GM23338 (cell line): Measurements from ENCODE around the gene NUTM2D. TPM values are rescaled to one million over a fixed set of nuclear protein-coding genes. Genes with fewer than 3 reads are reported as not detected.
"Not testable (repeated sequence)": the region's sequence is repeated elsewhere in the genome, so short reads cannot be mapped to it uniquely, and the experiment has no call there.

Experiments
- ATAC-seq: fragments of 200-7000 bp; cut with Tn5 transposase; 3 replicates; pipeline ENCODE4 v1.9.1; 2020
- DNase-seq: peaks from one replicate; pipeline ENCODE4 v3.0.0-alpha.2; 2015; ENCODE audit warnings: low spot score
- H2AFZ ChIP-seq: fragments of 200-600 bp; sonication (generic); 2 replicates; pipeline ENCODE4 v1.8.0; 2016; ENCODE audit warnings: antibody characterized with exemption, mild to moderate bottlenecking, moderate library complexity
- H3F3A ChIP-seq: fragments of 200-600 bp; sonication (generic); replicated peaks from 2 replicates; pipeline ENCODE4 v1.8.0; 2017; ENCODE audit warnings: antibody characterized with exemption, mixed run types, low read depth
- H3K27ac ChIP-seq: fragments of 200-600 bp; sonication (generic); 2 replicates; pipeline ENCODE4 v1.6.1; 2016; ENCODE audit warnings: low read depth
- H3K27me3 ChIP-seq: fragments of 200-600 bp; sonication (generic); 2 replicates; pipeline ENCODE4 v1.8.0; 2016; ENCODE audit warnings: mild to moderate bottlenecking, mixed run types, moderate library complexity; ENCODE audit not compliant: insufficient read depth
- H3K36me3 ChIP-seq: fragments of 200-600 bp; sonication (generic); 2 replicates; pipeline ENCODE4 v1.8.0; 2016; ENCODE audit warnings: mild to moderate bottlenecking; ENCODE audit not compliant: insufficient read depth
- H3K4me1 ChIP-seq: fragments of 200-600 bp; sonication (generic); 2 replicates; pipeline ENCODE4 v1.8.0; 2016; ENCODE audit warnings: mild to moderate bottlenecking, moderate library complexity; ENCODE audit not compliant: insufficient read depth
- H3K4me2 ChIP-seq: fragments of 200-600 bp; sonication (generic); 2 replicates; pipeline ENCODE4 v1.7.1; 2017; ENCODE audit warnings: mixed run types
- H3K4me3 ChIP-seq: fragments of 200-600 bp; sonication (generic); 2 replicates; pipeline ENCODE4 v1.6.1; 2016; ENCODE audit warnings: mixed run types
- H3K79me2 ChIP-seq: fragments of 200-600 bp; sonication (generic); replicated peaks from 2 replicates; pipeline ENCODE4 v1.8.0; 2017; ENCODE audit warnings: mild to moderate bottlenecking; ENCODE audit not compliant: insufficient read depth
- H3K9me2 ChIP-seq: fragments of 200-600 bp; sonication (generic); 2 replicates; pipeline ENCODE4 v1.8.0; 2017; ENCODE audit not compliant: insufficient read depth
- H4K20me1 ChIP-seq: fragments of 200-600 bp; sonication (generic); replicated peaks from 2 replicates; pipeline ENCODE4 v1.8.0; 2017; ENCODE audit warnings: mild to moderate bottlenecking; ENCODE audit not compliant: insufficient read depth
- H3K27ac Mint-ChIP-seq: 2 replicates; pipeline ENCODE4 v1.8.0; 2020; ENCODE audit warnings: inconsistent platforms, mild to moderate bottlenecking, moderate library complexity, mixed read lengths
- H3K27me3 Mint-ChIP-seq: 3 replicates; pipeline ENCODE4 v1.8.0; 2022; ENCODE audit warnings: low read depth, mild to moderate bottlenecking, moderate library complexity, mixed read lengths, inconsistent platforms; ENCODE audit not compliant: insufficient read depth, poor library complexity
- H3K36me3 Mint-ChIP-seq: 3 replicates; pipeline ENCODE4 v1.8.0; 2021; ENCODE audit warnings: low read depth, mild to moderate bottlenecking, inconsistent platforms, moderate library complexity, mixed read lengths
- H3K4me1 Mint-ChIP-seq: 3 replicates; pipeline ENCODE4 v1.8.0; 2020; ENCODE audit warnings: mild to moderate bottlenecking, inconsistent platforms, mixed read lengths
- H3K4me3 Mint-ChIP-seq: 3 replicates; pipeline ENCODE4 v1.8.0; 2021; ENCODE audit warnings: moderate library complexity, mild to moderate bottlenecking, inconsistent platforms, mixed read lengths
- H3K9me3 Mint-ChIP-seq: 3 replicates; pipeline ENCODE4 v1.8.0; 2020; ENCODE audit warnings: moderate library complexity, mild to moderate bottlenecking, inconsistent platforms, mixed read lengths
- long read RNA-seq: library from polyadenylated mRNA; unstranded; transcript quantifications from one replicate; pipeline ENCODE4 v2.0.0, GENCODE V29; 2020; ENCODE audit not compliant: unreplicated experiment
- polyA plus RNA-seq: library from polyadenylated mRNA; unstranded; fragments of >200 nt; fragmentation: Nextera tagmentation; extraction: Ambion mirVana; gene quantifications from 2 replicates; pipeline ENCODE4 v1.2.1, GENCODE V29; 2016
- total RNA-seq: library from RNA; depleted of rRNA; stranded (reverse); fragments of >200 nt; shearing (Covaris generic); gene quantifications from 2 replicates; pipeline ENCODE4 v1.2.3, GENCODE V29; 2014; rRNA removed

Gene NUTM2D, protein sequence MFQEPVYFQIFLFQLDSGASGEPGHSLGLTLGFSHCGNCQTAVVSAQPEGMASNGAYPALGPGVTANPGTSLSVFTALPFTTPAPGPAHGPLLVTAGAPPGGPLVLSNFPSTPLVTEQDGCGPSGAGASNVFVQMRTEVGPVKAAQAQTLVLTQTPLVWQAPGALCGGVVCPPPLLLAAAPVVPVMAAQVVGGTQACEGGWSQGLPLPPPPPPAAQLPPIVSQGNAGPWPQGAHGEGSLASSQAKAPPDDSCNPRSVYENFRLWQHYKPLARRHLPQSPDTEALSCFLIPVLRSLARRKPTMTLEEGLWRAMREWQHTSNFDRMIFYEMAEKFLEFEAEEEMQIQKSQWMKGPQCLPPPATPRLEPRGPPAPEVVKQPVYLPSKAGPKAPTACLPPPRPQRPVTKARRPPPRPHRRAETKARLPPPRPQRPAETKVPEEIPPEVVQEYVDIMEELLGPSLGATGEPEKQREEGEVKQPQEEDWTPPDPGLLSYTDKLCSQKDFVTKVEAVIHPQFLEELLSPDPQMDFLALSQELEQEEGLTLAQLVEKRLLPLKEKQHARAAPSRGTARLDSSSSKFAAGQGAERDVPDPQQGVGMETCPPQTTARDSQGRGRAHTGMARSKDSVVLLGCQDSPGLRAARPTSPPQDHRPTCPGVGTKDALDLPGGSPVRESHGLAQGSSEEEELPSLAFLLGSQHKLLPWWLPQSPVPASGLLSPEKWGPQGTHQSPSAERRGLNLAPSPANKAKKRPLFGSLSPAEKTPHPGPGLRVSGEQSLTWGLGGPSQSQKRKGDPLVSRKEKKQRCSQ
- total RNA-seq (0.54 and 1.1 TPM in 2 replicates), polyA plus RNA-seq (0.07 and 0.18 TPM in 2 replicates)
- long read RNA-seq: 0 reads

- H3K9me3 Mint-ChIP-seq, H3K27ac ChIP-seq, H3K79me2 ChIP-seq, H3K36me3 Mint-ChIP-seq, H3K4me3 Mint-ChIP-seq, H3K9me2 ChIP-seq, DNase-seq, H3K4me3 ChIP-seq, H3F3A ChIP-seq, H2AFZ ChIP-seq, H4K20me1 ChIP-seq, H3K4me2 ChIP-seq, H3K36me3 ChIP-seq, H3K27me3 ChIP-seq, H3K27ac Mint-ChIP-seq, H3K4me1 ChIP-seq, ATAC-seq, H3K4me1 Mint-ChIP-seq, H3K27me3 Mint-ChIP-seq: not testable (repeated sequence)
Observed at GRCh38 chr10:87357444-87357843, at the start of gene NUTM2D. TSS of gene NUTM2D (plus strand) at chr10:87357744. CDS start at chr10:87358266, 522 bp downstream.

GRCh38 chr10:87308702-87309101 is 48.8 kb upstream of the NUTM2D start:
- not testable (repeated sequence) for H3K27ac ChIP-seq, H3K27ac Mint-ChIP-seq, H3K27me3 Mint-ChIP-seq, H3K36me3 Mint-ChIP-seq, H3F3A ChIP-seq, H3K36me3 ChIP-seq, H3K4me2 ChIP-seq, ATAC-seq, H3K79me2 ChIP-seq, H2AFZ ChIP-seq, H3K9me3 Mint-ChIP-seq, H3K4me3 Mint-ChIP-seq, H3K9me2 ChIP-seq, H3K4me1 Mint-ChIP-seq, H4K20me1 ChIP-seq, H3K4me3 ChIP-seq, H3K27me3 ChIP-seq, DNase-seq, H3K4me1 ChIP-seq

GRCh38 chr10:87309657-87310056 is 47.9 kb upstream of the NUTM2D start:
- not testable (repeated sequence) for H3K27me3 ChIP-seq, H3K4me1 ChIP-seq, H3K27ac ChIP-seq, H3K27me3 Mint-ChIP-seq, H3K27ac Mint-ChIP-seq, ATAC-seq, DNase-seq, H3K79me2 ChIP-seq, H3F3A ChIP-seq, H3K9me2 ChIP-seq, H3K4me1 Mint-ChIP-seq, H3K36me3 ChIP-seq, H4K20me1 ChIP-seq, H3K36me3 Mint-ChIP-seq, H2AFZ ChIP-seq, H3K4me2 ChIP-seq, H3K4me3 ChIP-seq, H3K9me3 Mint-ChIP-seq, H3K4me3 Mint-ChIP-seq

DNA sequence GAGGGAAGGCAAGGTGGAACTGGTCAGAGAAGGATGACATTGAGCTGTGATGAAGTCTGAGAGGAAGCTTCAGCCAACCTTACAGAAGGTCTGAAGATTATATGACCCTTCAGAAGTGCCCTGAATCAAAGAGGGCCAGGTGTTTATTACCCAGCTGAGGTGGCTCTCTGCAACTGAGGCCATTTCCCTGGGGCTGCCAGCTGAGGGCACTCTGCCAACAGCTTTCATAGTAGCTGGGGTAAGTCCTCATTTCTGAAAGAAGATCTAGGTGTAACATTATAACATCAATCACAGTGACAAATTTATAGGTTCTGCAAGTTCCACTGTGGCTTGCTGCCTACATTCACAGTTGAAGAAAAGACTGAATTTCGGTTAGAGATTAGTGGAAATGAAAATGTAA is 46.0 kb upstream of the NUTM2D start:
- not testable (repeated sequence) for H3K9me3 Mint-ChIP-seq, H3K4me3 ChIP-seq, H3K36me3 Mint-ChIP-seq, H3K36me3 ChIP-seq, H3K9me2 ChIP-seq, H3K4me3 Mint-ChIP-seq, H3K27ac Mint-ChIP-seq, H3K79me2 ChIP-seq, H4K20me1 ChIP-seq, H3K27me3 Mint-ChIP-seq, H3F3A ChIP-seq, DNase-seq, H3K27ac ChIP-seq, H3K4me1 Mint-ChIP-seq, H3K4me1 ChIP-seq, H2AFZ ChIP-seq, H3K27me3 ChIP-seq, H3K4me2 ChIP-seq
- peak; percentile 80 for ATAC-seq

DNA sequence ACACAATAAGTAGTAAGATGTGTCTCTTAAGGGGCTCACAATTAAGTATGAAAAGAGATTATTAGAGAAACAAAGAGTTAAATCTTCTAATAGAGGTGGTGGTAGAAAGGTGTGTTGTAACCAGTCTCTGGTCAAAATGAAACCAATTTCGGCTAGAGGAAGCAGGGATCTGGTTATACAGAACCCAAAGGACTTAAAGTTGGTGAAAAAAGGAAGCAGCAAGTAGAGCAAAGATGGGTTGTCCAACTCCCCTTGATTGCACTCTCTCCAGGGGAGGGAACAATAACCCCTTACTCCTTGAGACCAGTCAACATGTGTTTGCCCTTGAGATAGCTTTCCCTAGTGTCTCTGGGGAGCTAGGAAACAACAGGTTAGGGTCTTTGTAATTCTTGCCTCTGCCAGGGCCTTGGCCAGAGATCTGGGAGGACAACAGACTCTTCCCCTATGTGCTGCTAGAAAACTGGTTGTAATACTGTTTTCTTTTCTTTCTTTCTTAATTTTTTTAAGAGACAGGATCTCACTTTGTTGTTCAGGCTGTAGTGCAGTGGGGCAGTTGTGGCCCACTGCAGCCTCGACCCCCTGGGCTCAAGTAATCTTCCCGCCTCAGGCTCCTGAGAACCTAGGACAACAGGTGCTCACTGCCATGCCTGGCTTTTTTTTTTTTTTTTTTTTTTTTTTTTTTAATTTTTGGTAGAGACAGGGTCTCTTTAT is 43.7 kb upstream of the NUTM2D start:
- not testable (repeated sequence) for H3K9me3 Mint-ChIP-seq, H3K9me2 ChIP-seq, H3K79me2 ChIP-seq, H3K27ac ChIP-seq, H3K4me1 Mint-ChIP-seq, H4K20me1 ChIP-seq, H3K4me3 ChIP-seq, DNase-seq, H3K4me2 ChIP-seq, H2AFZ ChIP-seq, H3K4me3 Mint-ChIP-seq, H3K36me3 Mint-ChIP-seq, H3K36me3 ChIP-seq, H3K4me1 ChIP-seq, H3F3A ChIP-seq, H3K27me3 ChIP-seq, H3K27ac Mint-ChIP-seq, H3K27me3 Mint-ChIP-seq
- peak; percentile 55 for ATAC-seq

DNA sequence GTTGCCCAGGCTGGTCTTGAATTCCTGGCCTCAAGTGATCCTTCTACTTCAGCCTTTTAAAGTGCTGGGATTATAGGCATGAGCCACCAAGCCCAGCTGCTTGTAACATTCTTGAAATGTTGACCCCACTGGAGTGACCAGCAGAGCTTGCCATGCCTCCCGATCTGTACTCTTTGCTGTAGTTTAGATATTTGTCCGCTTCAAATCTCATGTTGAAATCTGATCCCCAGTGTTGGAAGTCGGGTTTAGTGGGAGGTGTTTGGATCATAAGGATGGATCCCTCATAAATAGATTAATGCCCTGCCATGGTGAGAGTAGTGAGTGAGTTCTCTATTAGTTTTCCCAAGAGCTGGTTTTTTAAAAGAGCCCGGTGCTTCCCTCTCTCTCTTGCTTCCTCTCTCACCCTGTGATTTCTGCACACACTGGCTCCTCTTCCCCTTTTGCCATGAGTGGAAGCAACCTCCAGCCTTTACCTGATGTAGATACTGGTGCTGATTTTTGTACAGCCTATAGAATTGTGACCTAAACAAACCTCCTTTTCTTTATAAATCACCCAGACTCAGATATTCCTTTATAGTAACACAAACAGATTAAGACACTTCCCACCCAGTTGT is 43.1 kb upstream of the NUTM2D start:
- not testable (repeated sequence) for DNase-seq, H3K4me3 ChIP-seq, H3K79me2 ChIP-seq, H3K4me1 Mint-ChIP-seq, H3K27ac Mint-ChIP-seq, H3K9me2 ChIP-seq, H3K4me3 Mint-ChIP-seq, H3K27me3 ChIP-seq, H3K9me3 Mint-ChIP-seq, H3K4me2 ChIP-seq, H3F3A ChIP-seq, H3K36me3 ChIP-seq, H3K27ac ChIP-seq, H4K20me1 ChIP-seq, H3K27me3 Mint-ChIP-seq, H3K4me1 ChIP-seq, H2AFZ ChIP-seq, H3K36me3 Mint-ChIP-seq
- peak; percentile 22; the same call in 2 of the 3 replicates for ATAC-seq
